HG02870 (cell line): ENCODE measurements around the gene COL27A1.

ENCODE experiments used
- ATAC-seq: cut with Tn5 transposase; IDR thresholded peaks from one replicate; pipeline ENCODE4 v1.9.1; 2021; ENCODE audit warnings: mild to moderate bottlenecking, moderate library complexity; ENCODE audit not compliant: unreplicated experiment

The COL27A1 gene

DNA sequence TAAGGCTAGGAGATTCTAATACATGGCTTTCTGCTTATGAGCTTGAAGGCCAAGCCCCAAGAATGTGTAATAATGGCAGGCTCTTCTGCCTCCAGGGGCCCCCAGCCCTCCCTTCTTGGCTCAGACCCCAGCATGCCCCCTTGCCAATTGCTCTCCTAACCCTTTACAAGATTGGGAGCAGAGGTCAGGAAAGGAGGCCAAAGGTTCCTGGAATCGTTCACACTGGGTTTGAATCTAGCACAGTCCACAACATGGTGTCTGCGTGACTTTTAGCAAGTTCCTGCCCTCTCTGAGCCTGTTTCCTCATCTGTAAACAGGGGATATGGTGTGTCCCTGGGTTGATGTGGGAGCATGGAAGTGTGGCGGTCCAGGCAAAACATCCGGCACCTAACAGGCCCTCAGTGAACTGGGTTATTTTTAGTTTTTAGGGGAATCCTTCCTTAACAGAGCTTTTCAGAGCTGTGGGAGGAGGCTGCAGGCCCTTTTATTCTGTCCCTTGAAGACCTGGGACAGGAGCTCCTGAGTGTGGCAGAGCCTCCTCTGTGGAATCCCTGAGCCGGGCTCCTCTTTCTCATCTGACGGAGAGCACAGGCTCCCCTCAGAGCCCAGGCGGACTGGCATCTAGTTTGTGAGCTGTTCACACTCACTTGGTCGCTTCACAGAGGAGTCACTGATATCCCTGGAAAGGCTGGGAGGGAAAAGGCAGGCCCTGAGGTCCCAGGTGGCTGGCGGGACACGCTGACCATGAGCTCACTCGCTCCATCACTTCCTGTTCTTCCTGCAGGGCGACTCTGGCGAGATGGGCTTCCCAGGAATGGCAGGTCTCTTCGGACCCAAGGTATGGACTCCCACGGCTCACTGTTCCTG, 144.2 kb downstream of the COL27A1 start:
- no peak for ATAC-seq

DNA sequence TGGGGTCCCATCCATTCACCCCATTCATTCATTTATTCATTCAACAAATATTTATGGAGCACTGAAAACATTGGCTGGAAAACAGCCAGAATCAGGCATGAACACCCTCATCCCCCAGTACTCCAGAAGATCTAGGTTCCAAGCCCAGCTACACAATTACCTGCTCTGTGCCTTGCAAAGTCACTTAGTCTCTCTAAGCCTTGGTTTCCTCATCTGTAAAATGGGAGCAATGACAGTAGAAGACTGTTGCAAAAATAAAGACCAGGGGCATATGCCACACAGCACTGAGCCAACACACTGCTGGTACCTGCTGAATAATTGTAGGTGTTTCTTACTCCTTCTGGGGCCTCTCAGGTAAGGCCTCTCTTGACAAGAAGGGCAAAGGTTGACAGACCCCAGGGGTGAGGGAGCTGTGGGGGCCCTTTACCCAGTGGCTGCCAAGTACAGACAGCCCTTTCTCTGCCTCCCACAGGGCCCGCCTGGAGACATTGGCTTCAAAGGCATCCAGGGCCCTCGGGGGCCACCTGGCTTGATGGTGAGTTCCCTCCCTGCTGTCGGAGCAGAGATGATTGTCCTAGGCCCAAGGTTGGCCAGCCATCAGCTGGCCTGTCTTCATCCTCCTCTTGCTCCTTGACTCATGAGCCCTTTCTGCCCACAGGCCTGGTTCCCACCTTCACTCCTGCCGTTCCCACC, 145.0 kb downstream of the COL27A1 start:
- ATAC-seq: no peak

DNA sequence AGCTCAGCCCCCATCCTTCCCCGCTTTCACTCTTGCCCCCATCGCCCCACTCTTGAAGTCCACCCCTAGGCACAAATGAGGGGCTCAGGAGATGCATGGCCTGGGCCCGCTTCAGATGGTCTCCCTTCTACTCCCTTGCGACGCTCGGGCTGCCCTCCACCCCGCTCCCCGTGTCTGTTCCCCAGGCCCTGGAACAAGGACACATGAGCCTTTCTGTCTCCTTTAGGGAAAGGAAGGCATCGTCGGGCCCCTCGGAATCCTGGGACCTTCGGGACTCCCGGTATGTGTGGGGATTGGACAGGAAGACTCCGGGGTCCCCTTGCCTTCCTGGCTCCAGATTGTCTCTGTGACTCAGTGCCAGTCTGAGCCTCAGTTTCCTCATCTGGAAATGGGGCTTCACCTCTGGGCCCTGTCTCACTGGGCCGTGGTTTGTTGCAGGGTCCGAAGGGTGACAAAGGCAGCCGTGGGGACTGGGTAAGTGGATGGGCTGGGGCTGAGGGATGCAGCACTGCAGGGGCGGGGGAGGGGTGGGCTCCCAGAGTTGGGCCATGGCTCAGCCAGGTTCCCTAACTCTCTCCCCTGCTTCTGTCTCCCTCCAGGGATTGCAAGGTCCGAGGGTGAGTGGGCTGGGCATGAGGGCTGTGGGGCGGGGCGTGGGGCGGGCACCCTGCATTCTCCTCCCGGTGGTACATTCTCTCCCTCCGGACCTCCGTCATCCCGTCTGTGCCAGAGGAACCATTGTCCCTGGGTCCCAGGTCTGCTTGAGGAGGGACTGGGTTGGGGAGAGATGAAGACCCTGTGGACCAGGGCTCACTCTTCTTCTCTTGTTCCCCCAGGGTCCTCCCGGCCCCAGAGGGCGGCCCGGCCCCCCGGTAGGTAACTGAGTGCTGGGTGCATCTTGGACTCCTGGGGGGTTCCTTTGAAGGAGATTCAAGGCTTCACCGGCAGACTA, 145.8 kb downstream of the COL27A1 start:
- ATAC-seq: no peak

DNA sequence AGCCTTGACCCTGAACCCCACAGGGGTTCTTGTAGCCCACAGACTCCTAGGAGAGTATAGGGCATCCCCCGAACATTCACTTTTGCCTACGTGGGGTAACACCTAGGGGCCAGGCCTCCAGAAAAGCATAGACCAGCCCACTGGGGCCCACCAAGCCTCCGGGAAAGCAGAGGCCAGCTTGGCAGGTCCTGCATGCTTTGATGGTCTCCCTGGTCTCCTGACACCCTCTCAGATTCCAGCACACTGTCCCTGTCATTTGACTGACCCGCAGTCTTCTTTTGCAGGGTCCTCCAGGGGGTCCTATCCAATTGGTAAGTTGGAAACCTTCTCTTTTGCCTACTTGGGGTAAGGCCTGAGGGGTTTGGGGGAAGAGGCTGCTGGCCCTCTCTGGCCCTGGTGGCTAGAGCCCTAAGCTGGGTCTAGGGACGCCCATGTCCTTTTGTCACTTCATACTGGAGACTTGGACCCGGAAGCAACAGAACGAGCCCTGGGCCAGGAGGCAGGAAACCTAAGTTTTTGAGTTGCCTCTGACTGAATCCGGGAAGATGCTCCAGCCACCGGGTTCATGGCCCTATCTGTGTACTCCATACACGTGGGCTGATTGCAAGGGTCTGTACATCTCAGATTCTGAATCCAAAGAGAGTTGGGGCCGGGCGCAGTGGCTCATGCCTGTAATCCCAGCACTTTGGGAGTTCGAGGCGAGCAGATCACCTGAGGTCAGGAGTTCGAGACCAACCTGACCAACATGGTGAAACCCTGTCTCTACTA, 146.6 kb downstream of the COL27A1 start:
- ATAC-seq: no peak

DNA sequence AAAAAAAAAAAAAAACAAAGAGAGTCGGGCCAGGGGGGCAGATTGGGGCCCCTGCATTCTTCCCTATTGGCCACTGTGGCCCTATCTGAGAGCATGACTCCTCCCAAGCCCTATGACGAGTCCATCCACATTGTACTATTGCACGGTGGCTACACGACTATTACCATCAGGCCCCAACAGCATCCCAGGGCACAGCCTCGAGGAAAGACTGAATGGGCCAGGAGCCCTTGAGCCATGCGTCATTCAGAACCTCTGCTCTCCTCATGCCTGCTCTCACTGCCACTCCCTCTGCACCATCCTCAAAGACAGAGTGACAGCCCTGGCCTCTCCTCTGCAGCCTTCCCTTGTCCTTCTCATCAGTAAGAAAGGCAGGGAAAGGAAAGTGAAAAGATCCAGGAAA, 147.4 kb downstream of the COL27A1 start:
- no peak for ATAC-seq

DNA sequence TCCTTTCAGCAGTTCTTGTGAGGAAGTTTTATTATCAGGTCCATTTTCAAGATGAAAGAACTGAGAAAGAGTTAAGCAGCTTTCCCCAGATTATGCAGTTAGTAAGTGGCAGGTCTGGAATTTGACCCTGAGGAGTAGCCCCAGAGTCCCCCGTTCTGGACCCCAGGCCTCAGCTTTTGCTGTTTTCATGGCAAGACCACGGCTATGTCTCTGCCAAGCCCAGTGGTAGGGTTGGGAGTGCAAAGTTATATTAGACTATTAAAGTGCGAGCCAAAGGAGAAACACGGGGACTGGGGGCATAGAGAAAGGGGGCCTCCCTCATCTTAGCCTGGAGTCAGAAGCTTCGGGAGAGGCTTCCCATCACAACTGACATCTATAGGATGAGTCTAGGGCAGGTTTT, 148.2 kb downstream of the COL27A1 start:
- no peak for ATAC-seq

DNA sequence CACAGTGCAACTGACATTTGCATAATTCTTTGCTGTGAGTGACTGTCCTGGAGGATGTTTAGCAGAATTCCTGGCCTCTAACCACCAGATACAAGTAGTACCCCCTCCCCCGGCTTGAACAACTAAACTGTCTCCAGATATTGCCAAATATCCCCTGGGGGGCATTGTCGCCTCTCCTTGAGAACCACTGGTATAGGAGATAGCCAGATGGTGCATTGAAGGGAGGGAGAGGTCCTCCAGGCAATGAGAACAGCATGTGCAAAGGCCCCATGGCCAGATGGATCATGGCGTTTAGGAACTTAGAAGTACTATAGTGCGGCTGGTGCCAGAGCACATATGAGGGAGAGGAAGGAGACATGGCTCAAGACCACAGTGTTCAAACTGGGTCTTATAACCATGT, 148.6 kb downstream of the COL27A1 start:
- ATAC-seq: no peak

DNA sequence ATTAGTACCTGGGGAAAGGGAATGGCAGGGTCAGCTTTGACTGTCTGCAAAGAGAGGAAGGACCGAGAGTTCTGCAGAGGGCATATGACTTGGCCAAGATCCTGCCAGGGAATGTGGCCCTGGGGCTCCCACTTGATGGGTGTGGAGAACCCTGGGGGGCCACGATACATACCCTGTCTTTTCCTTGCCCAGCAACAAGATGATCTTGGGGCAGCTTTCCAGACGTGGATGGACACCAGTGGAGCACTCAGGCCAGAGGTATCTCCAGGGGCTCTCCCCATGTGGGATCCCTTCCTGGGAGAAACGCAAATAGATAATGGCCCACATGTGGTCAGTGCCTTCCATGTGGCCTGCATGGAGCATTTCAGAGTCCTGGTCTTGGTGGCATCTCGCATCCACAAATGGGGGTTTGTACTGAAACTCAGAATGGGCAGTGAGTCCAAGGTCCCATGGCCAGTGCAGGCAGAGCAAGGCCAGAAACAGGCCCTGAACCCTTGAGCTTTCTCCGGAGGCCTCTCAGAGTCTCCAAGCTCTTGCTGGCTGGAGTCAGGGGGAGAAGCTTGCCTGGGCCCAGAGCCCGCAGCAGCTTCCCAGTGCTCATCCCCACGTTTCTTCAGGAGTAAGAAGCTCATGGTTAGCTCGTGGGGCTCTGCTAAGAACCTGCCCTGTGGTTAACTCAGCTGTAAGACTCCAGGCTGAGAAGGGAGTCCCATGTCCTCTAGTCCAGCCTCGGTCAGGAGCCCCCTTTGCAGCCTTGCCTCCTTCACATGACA, 149.3 kb downstream of the COL27A1 start:
- ATAC-seq: no peak

DNA sequence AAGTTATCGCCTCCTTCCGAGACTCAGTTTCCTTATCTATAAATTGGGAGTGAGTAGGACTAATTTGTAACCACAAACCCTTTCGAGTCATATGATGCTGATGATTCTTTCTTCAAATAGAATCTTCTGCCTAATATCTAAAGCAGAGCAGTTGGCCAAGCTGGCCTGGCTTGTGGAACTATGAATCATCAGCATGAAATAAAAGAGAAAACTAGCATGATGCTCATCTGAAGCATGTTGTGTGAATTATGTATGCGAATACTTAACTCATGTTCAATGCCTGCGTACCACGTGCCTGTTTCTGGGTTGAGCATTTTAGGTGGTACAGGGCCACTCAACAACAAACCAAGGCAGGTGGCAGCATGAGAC, 152.5 kb downstream of the COL27A1 start:
- no peak for ATAC-seq

DNA sequence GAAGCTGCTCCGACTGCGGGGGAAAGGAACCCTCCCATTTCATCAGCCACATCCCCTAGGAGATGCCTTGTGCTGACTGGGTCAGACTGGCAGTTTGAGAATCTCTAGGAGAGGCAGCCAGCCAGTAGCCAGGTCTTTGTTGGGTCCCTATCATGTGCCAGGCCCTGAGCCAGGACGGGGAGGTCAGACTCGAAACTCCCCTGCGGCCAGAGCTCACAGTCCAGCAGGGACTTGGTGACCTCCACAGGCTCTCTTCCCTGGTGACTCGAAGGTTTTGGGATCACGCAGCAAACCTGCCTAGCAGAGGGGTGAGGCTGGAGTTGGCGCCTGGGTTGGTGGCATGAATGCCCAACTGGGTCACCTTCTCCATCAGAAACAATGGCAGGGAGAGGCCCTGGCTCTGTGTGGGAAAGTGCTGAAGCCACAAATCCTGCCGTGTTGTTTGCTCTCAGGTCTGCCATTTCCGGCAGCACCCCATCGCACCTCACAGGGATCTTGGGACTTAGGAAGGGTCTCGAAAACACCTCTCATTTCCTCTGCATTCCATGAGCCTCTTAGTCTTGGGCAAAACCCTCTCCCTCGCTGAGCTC, 153.1 kb downstream of the COL27A1 start:
- no peak for ATAC-seq

DNA sequence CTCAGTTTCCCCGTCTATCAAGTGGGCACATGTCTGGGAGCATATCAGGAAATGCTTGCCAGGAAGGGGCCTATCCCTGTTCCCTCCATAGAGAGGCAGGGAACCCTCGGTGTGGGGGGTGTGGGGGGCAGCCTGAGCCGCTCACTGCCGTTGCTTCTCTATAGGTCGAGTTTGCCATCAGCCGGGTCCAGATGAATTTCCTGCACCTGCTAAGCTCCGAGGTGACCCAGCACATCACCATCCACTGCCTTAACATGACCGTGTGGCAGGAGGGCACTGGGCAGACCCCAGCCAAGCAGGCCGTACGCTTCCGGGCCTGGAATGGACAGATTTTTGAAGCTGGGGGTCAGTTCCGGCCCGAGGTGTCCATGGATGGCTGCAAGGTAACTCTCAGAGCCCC, 153.8 kb downstream of the COL27A1 start:
- no peak for ATAC-seq

DNA sequence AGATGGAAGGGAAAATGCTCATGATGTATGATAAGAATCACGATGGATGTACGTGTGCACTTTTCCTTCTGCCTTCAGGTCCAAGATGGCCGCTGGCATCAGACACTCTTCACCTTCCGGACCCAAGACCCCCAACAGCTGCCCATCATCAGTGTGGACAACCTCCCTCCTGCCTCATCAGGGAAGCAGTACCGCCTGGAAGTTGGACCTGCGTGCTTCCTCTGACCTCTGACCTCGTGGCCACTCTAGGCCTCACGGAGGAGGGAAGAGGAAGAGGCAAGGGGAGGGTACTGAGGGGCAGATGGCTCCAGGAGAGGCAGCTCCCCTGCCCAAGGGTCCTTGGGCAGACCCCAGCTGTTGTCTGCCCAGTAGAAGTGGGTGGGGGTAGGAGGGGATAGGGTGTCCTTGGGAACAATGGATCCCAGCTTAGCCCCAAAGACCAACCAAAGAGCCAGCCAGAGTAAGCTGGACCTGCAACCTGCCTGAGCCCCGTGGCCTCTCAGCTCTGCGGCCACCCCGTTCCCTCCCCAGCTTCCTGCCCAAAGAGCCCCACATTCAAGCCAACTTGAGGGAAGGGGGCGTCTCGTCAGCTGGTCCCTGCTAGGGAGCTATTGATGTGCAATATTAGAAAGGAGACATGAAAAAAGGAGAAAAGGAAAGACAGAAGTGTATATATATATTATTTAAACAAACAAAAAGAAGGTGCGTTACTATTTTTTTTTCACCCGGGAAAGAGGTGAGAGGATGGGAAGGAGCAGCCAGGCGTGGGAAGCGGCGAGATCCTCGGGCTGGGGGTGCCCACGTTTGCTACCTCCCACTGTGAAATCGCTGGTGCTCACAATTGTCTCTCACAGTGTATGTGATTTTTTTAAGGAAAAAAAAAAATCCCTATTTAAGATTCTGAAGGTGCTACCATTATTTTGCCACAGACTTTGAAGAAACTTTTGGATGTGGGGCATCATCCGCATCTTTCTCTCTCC, 155.4 kb downstream of the COL27A1 start:
- ATAC-seq: no peak

DNA sequence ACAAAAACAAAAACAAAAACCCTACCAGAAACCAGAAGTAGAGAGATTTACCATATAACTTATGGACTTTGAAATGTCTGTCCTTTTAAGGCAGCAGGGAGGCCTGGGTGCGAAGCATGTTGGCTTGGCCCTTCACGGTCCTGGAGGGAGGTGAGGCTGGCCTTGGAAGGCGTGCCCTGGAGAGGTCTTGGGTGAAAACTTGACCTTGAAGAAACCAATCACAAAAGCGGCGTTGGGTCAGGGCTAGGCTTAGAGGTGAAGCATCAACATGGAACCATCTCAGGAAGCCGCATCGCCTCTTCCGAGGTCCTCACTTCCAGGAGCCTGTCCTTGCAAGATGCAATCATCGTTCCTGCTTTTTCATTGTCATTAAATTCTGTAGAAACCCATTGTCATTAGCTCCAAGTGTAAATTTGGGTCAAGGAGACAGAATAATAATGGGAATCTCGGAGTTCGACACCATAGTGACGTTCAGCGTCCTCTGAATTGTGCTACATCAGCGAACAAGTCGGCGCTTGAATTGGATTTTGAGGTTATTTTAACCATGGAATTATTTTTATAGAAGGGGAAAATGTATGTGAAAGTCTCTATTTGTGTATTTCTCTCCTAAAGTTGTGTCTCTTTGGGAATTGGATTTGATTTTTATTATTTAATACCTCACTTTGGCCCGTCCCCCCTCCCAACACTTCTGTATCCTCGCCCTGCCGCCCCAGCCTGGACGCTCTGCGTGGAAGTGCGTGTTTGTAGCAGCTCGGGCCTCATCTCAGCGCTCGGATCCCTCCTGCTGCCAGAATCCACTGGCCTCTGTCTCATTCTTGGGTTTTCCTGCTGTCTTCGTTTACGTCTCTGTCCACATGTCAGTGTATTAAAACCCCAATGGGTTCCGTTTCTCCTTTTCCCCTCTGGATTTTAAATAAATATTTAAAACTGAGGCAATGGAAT, 156.5 kb downstream of the COL27A1 start:
- ATAC-seq: no peak

DNA sequence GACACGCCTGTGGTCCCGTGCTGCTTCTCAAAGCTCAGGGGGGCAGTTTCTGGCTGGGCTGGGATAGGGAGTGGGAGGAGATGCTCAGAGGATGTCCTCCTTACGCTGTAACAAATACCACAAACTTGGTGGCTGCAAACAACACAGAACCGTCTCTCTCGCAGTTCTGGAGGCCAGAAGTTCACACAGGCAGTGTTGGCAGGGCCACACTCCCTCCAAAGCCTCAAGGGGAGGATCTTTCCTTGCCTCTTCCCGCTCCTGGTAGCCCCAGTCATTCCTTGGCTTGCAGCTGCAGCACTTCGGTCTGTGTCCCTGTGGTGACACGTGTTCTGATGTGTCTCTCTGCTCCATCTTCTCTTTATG, 157.2 kb downstream of the COL27A1 start:
- no peak for ATAC-seq

DNA sequence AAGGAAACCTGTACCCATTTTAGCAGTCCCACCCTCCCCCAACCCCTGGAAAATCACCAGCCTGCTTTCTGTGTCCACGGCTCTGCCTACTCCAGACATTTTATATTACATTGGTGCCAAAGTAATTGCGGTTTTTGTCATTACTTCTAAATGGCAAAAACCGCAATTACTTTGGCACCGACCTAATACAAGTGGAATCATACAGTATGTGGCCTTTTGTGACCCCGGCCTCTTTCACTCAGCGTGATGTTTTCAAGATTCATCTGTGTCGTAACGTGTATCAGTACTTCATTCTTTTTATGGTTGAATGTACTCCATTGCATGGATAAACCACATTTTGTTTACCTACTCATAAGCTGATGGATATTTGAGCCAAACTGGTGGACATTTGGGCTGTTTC, 157.8 kb downstream of the COL27A1 start:
- no peak for ATAC-seq

DNA sequence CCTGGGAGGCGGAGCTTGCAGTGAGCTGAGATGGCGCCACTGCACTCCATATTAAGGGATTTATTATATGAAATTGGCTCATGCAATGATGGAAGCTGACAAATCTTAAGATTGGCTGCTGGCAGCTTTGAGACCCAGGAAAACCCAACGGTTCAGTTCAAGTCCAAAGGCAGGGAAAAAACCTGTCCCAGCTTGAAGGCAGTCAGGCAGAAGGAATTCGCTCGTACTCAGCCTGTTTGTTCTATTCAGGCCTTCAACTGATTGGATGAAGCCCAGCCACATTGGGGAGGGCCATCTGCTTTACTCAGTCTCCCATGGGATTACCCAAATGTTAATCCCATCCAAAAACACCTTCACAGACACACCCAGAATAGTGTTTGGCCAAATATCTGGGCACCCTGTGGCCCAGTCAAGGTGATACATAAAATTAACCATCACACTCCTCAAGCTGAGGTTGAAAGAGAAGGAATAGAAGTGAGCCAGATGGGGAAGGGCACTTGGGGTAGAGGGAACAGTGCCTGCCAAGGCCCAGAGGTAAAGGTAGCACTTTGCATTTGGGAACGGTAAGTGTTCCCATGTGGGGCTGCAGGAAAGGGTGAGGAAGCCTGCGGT, 159.0 kb downstream of the COL27A1 start:
- no peak for ATAC-seq
